ENCODE results near the gene GAS2L2.

The GAS2L2 gene

DNA sequence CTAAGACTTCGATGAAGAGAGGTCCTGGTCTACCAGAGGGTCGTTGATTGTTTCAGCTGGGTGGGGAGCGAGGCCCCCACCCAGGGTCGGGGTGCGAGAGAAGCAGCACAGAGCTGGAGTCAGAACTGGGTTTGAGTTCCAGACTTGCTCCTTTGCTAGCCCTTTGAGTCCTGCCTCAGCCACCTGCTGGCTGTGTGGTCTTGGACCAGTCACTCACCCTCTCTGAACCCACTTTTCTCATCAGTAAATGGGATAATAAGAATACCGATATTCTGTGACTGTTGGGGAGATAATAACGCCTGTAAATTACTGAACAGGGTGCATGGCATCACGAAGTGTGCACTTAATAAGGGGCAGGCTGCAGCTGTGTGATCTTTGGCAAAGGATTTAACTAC, 42.8 kb upstream of the GAS2L2 start:
- H3K4me3 ChIP-seq (ENCODE audit: low read depth, low read length) = no peak overlapping the region
- TF ChIP-seq CTCF (IDR thresholded peaks at IDR 0.05; ENCODE audit: control insufficient read depth, extremely low read depth, insufficient read depth) = no peak
- DNase-seq (ENCODE audit: low read depth) = no peak

GRCh38 chr17:35795007-35795870, 42.2 kb upstream of the GAS2L2 start, which contains the start of gene MMP28:
TSS of gene MMP28 (minus strand) at chr17:35795641. CDS start at chr17:35795377, 264 bp downstream.
- no peak for DNase-seq (ENCODE audit: low read depth)
- H3K4me3 ChIP-seq (ENCODE audit: low read depth, low read length) = no peak within 1 kb of the TSS
- no peak for TF ChIP-seq CTCF (IDR thresholded peaks at IDR 0.05; ENCODE audit: control insufficient read depth, extremely low read depth, insufficient read depth)

DNA sequence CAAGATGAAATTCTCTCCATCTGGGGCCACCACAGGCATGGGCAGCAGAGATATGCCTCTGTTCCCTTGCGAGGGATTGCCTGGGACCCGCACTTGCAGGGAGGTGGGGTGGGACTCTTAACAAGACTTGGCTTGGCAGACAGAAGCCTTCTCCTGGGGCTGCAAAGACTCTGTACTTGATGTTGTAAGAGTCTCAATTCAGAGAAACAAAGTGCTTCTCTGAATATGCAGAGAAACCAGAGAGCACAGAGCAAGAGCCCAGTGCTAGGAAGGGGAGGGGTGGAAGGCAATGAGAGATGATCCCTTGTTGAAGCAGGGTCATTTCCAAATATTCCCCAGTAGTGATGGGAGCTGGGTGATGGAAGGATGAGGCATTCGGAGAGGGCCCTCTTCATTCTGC, 40.2 kb upstream of the GAS2L2 start:
- DNase-seq (ENCODE audit: low read depth) = no peak
- no peak overlapping the region for H3K4me3 ChIP-seq (ENCODE audit: low read depth, low read length)
- no peak for TF ChIP-seq CTCF (IDR thresholded peaks at IDR 0.05; ENCODE audit: control insufficient read depth, extremely low read depth, insufficient read depth)

DNA sequence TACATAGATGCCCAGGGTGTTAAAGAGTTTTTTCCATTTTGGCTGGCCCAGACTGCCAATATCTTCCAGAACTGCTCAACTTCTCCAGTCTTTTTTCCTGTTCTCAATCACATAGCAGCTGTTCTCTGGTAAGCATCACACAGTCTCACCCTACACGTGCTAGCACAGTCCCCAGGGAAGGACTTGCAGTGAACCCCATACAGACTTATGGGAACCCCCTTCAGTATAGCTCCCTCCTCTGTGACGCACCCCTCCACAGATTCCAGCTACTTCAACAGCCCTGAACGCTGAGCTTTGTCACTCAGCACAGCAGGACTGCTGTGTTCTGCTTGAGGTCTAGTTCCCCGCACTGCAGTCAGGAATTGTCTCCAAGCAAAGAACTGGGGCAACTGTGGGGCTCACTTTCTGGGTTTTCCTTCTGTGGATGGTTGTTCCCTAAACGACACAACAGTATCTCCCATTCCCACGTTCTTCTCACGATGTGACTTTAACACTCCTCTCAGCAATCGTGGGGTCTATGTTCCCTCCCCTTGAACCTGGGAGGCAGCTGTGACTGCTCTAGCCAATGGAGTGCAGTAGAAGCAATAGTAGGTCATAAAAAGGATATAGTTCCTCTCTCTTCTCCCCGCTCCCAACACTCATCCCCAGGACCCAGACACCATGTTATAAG, 38.8 kb upstream of the GAS2L2 start:
- TF ChIP-seq CTCF (IDR thresholded peaks at IDR 0.05; ENCODE audit: control insufficient read depth, extremely low read depth, insufficient read depth) = no peak
- DNase-seq (ENCODE audit: low read depth) = no peak
- H3K4me3 ChIP-seq (ENCODE audit: low read depth, low read length) = no peak overlapping the region

- H3K4me3 ChIP-seq (ENCODE audit: low read depth, low read length) = no peak overlapping the region
- no peak for DNase-seq (ENCODE audit: low read depth)
- no peak for TF ChIP-seq CTCF (IDR thresholded peaks at IDR 0.05; ENCODE audit: control insufficient read depth, extremely low read depth, insufficient read depth)
These were observed 37.8 kb upstream of the GAS2L2 start for GRCh38 chr17:35790841-35791240.

DNA sequence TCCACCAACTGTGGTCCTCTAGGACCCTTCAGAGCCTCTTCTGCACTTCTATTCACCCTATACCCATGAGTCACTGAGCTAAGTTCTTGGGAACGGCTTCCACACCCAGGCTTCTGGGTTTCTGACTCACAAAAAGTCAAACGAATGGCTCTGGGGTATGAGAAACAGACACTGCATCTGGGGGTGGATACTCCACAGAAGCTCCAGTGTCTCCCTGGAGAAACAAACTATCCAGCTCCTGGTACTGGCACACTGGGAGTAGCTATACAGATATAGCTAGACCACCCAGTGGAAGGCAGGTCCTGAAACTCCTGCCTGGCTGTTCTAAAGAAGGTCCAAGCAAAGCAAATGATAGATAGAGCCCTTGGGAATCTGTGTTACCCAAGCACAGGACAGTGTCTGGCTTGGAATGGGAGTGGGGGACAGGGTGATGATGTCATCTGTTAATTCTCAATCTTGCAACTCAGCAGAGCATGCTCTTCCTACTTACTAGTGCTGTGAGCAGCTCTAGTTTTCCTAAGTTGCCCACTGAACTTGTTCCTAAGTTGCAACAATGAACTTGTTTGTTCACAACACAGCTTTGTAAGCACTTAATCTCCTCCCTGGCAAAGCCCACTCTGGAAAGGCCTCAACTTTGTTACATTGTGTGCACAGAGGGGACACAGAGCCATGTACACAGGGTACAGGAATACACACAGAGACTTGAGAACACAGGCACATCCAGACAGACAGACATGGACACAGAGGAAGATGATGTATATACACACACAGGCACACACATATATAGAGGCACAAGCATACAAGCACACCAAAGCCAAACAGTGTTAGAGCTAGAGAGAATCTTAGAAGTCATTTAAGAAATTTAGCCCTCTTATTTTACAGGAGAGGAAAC, 35.7 kb upstream of the GAS2L2 start:
- H3K4me3 ChIP-seq (ENCODE audit: low read depth, low read length) = no peak overlapping the region
- no peak for TF ChIP-seq CTCF (IDR thresholded peaks at IDR 0.05; ENCODE audit: control insufficient read depth, extremely low read depth, insufficient read depth)
- no peak for DNase-seq (ENCODE audit: low read depth)
